ENCODE results near the gene ICAM2. TPM values are rescaled to one million over a fixed set of nuclear protein-coding genes. Genes with fewer than 3 reads are reported as not detected.
"Not testable (repeated sequence)": the region's sequence is repeated elsewhere in the genome, so short reads cannot be mapped to it uniquely, and the experiment has no call there.

The ICAM2 gene
- total and polyA plus RNA-seq, 2 experiments from 2014 or later: 0.97 to 1.3 TPM

- in situ Hi-C loops (cut with MboI): no loop called here
- no peaks in the 10 kb centered on the region for H3K36me3 ChIP-seq (ENCODE audit: low read depth)
- no peaks in the 10 kb centered on the region for H3F3A ChIP-seq (ENCODE audit: insufficient read depth)
- no peak for DNase-seq
- peaks cover 22% of the 10 kb centered on the region for H3K4me1 ChIP-seq (ENCODE audit: insufficient read depth)
- H3K9ac ChIP-seq: no peak overlapping the region
- no peaks in the 10 kb centered on the region for H4K20me1 ChIP-seq (ENCODE audit: insufficient read depth)
- no peak overlapping the region for H3K4me3 ChIP-seq
- 42% methylated on average over 6 to 7 of the region's 7 CpGs for WGBS, 2 experiments (ENCODE audit: low coverage in 1 of 2, low lambda C conversion rate in 2 of 2, missing lambda C conversion rate in 2 of 2)
- no peak overlapping the region for H3K27ac ChIP-seq
- H2AFZ ChIP-seq: no peak overlapping the region
- no peaks in the 10 kb centered on the region for H3K9me3 ChIP-seq (ENCODE audit: low read depth)
- no peaks in the 10 kb centered on the region for H3K79me2 ChIP-seq (ENCODE audit: insufficient read depth)
- TF ChIP-seq EZH2 (IDR thresholded peaks at IDR 0.05; ENCODE audit: insufficient read depth, poor library complexity, severe bottlenecking): no peak
- TF ChIP-seq EZH2phosphoT487 (IDR thresholded peaks at IDR 0.05; ENCODE audit: insufficient read depth, low read depth): no peak
- H3K4me2 ChIP-seq (ENCODE audit: unreplicated experiment): no peak overlapping the region
- H3K27me3 ChIP-seq (replicated peaks; ENCODE audit: insufficient read depth): no peaks in the 10 kb centered on the region
- no peaks in the 10 kb centered on the region for H3K9me2 ChIP-seq (ENCODE audit: insufficient read depth)
Observed at GRCh38 chr17:63983320-63983719, 37.1 kb downstream of the ICAM2 start.

GRCh38 chr17:63982641-63983040 lies 37.8 kb downstream of the ICAM2 start:
- H3K27ac ChIP-seq; H3K9me3 ChIP-seq (ENCODE audit: low read depth); H3K4me3 ChIP-seq; DNase-seq; H3K36me3 ChIP-seq (ENCODE audit: low read depth); H2AFZ ChIP-seq; H4K20me1 ChIP-seq (ENCODE audit: insufficient read depth); H3K4me2 ChIP-seq (ENCODE audit: unreplicated experiment); H3K79me2 ChIP-seq (ENCODE audit: insufficient read depth); in situ Hi-C loops (cut with MboI); H3K9ac ChIP-seq; H3K27me3 ChIP-seq (replicated peaks; ENCODE audit: insufficient read depth); H3K9me2 ChIP-seq (ENCODE audit: insufficient read depth); H3F3A ChIP-seq (ENCODE audit: insufficient read depth): not testable (repeated sequence)
- WGBS, 2 experiments (ENCODE audit: low coverage in 1 of 2, low lambda C conversion rate in 2 of 2, missing lambda C conversion rate in 2 of 2): 78 to 84% methylated on average over 2 of the region's 2 CpGs
- peaks cover 22% of the 10 kb centered on the region for H3K4me1 ChIP-seq (ENCODE audit: insufficient read depth)

- Histone ChIP-seq H3K4me2 (ENCODE audit: unreplicated experiment) (no peak overlapping the region), H3K27me3 (replicated peaks; ENCODE audit: insufficient read depth) (no peaks in the 10 kb centered on the region), H3K9me3 (ENCODE audit: low read depth) (no peaks in the 10 kb centered on the region), H3K27ac (no peak overlapping the region), H2AFZ (no peak overlapping the region), H3K4me1 (ENCODE audit: insufficient read depth) (peaks cover 22% of the 10 kb centered on the region), H3K79me2 (ENCODE audit: insufficient read depth) (no peaks in the 10 kb centered on the region), H3K9ac (no peak overlapping the region), H3K4me3 (no peak overlapping the region), H3F3A (ENCODE audit: insufficient read depth) (0 out of 2 replicates have a peak, but pooled peaks cover 3% of the 10 kb centered on the region), H3K9me2 (ENCODE audit: insufficient read depth) (no peaks in the 10 kb centered on the region), H3K36me3 (ENCODE audit: low read depth) (no peaks in the 10 kb centered on the region), H4K20me1 (ENCODE audit: insufficient read depth) (no peaks in the 10 kb centered on the region)
- WGBS, 2 experiments (ENCODE audit: low coverage in 1 of 2, low lambda C conversion rate in 2 of 2, missing lambda C conversion rate in 2 of 2): 88 to 91% methylated on average over 13 of the region's 13 CpGs
- no peak for DNase-seq
- TF ChIP-seq EZH2 (IDR thresholded peaks at IDR 0.05; ENCODE audit: insufficient read depth, poor library complexity, severe bottlenecking) (no peak), EZH2phosphoT487 (IDR thresholded peaks at IDR 0.05; ENCODE audit: insufficient read depth, low read depth) (no peak)
- in situ Hi-C loops (cut with MboI): no loop called here
Observed at GRCh38 chr17:63978272-63979200, 41.9 kb downstream of the ICAM2 start.

- H3K36me3 ChIP-seq (ENCODE audit: low read depth): no peaks in the 10 kb centered on the region
- H3K27me3 ChIP-seq (replicated peaks; ENCODE audit: insufficient read depth): no peaks in the 10 kb centered on the region
- H3K9ac ChIP-seq: no peak overlapping the region
- no peaks in the 10 kb centered on the region for H3K9me2 ChIP-seq (ENCODE audit: insufficient read depth)
- H3K4me1 ChIP-seq (ENCODE audit: insufficient read depth): peaks cover 22% of the 10 kb centered on the region
- no peak for DNase-seq
- H3K4me2 ChIP-seq (ENCODE audit: unreplicated experiment): no peak overlapping the region
- TF ChIP-seq EZH2phosphoT487 (IDR thresholded peaks at IDR 0.05; ENCODE audit: insufficient read depth, low read depth) (no peak), EZH2 (IDR thresholded peaks at IDR 0.05; ENCODE audit: insufficient read depth, poor library complexity, severe bottlenecking) (no peak)
- no peak overlapping the region for H2AFZ ChIP-seq
- in situ Hi-C loops (cut with MboI): no loop called here
- H3K27ac ChIP-seq: no peak overlapping the region
- H3K4me3 ChIP-seq: no peak overlapping the region
- H3K9me3 ChIP-seq (ENCODE audit: low read depth): no peaks in the 10 kb centered on the region
- 78 to 86% methylated on average over 3 of the region's 3 CpGs for WGBS, 2 experiments (ENCODE audit: low coverage in 1 of 2, low lambda C conversion rate in 2 of 2, missing lambda C conversion rate in 2 of 2)
- no peaks in the 10 kb centered on the region for H3K79me2 ChIP-seq (ENCODE audit: insufficient read depth)
- H4K20me1 ChIP-seq (ENCODE audit: insufficient read depth): no peaks in the 10 kb centered on the region
- H3F3A ChIP-seq (ENCODE audit: insufficient read depth): 0 out of 2 replicates have a peak, but pooled peaks cover 5% of the 10 kb centered on the region
Observed at GRCh38 chr17:63976702-63977101, 43.7 kb downstream of the ICAM2 start.
